GM21381 (cell line): ENCODE results near the gene LANCL1.

Experiments
- ATAC-seq: cut with Tn5 transposase; IDR thresholded peaks from one replicate; pipeline ENCODE4 v1.9.1; 2021; ENCODE audit warnings: mild to moderate bottlenecking, moderate library complexity; ENCODE audit not compliant: unreplicated experiment

Gene LANCL1

GRCh38 chr2:210476194-210477128 is at the start of gene LANCL1:
Gene LANCL1, minus strand, starts transcription at chr2:210476759. Its CDS starts 363 bp downstream, at chr2:210476396.
- ATAC-seq, result peak; percentile 100

GRCh38 chr2:210524533-210524932 is 48.0 kb upstream of the LANCL1 start:
- no peak for ATAC-seq

DNA sequence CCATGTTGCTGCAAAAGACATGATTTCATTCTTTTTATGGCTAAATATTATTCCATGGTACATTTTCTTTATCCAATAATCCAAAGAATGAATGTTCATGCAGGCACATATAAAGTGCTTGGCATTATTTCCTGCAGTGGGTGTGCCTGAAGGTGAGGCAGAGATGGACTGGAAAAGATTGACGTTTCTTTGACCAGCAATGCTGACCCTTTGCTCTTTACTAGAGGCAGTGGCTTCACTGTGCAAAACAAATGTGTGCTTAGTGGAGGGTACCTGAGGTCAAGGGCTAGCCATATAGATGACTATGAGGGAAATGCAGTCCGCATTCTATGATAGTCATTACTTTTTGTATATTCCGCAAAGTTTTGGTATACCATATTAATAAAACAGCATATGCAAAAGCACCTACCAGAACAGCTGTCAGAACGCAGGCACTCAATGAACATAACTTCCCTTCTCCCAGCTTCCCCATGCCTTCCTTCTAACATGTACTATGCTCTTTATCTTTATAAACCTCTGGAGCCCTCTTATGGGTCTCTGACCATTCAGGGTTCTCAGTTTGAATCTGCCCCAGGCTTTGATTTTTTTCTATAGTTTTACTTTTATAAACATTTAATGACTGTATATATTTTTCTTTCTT is 47.2 kb upstream of the LANCL1 start:
- ATAC-seq, result no peak

DNA sequence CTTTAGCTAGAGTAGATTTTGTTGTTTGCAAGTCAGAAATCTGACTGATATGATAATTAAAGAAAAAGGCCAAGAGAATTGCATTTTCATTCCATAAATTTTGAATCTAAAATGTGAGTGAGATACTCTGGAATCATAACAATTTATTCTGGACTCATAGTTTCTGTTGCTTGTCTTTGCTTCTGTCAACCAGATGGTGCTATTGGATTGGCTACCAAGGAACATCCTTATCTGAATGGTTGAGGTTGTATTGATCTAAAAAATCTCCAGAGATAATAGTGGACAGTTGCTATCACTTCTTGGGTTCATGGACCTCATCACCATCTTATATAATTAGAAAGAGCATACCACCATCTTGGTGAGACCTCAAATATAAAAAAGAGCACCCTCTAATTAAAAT is 45.8 kb upstream of the LANCL1 start:
- ATAC-seq, result no peak

DNA sequence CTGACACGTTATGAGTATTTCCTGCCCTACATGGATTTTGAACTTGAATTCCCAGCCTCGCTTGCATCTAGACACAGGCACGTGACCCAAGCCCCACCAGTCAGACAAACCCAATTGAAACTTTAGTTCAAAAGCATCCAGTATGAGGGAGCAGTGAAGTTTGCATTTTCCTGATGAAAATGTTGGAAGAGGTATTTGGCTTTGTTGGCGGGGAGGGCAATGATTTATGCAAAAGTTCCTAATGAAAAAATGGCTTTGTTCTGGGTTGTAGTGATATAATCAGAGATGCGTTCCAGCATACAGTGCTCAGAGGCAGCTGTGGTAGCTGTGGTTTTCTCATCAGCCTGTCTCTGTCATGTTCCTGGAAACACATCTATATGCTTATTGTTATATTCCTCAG is 43.0 kb upstream of the LANCL1 start:
- no peak for ATAC-seq

GRCh38 chr2:210517264-210517663 is 40.7 kb upstream of the LANCL1 start:
- ATAC-seq, result no peak

GRCh38 chr2:210515911-210516310 is 39.4 kb upstream of the LANCL1 start:
- ATAC-seq, result no peak

GRCh38 chr2:210503725-210504191 is 27.2 kb upstream of the LANCL1 start:
- ATAC-seq, result no peak

DNA sequence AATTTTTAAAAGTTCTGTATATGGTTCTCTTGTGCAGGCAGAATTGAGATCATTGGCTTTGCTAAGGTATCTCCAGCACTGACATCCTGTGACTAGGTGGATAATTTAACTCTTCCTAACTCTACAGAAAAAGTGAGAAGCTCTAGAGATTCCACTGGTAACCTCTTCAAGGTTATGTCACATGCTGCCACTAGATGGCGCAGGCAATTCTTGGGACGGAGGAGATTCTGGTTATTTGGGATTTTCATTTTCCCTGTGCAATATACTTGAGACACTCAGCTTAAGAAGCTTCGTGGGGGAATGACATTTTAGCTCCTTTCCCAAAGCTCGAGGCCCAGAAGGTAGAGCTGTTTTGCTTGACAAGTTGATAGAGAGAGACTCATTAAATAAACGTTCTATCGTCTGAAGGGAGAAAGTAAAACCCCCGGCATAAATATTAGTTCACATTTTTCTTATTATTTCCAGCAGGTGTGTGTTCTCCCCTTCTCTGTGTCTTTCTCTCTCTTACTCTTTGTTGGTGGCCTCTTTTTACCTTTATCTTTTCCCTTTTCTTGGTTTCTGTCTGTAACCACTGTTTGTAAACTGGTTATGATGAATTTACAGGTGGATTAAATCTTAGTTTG is 26.6 kb upstream of the LANCL1 start:
- ATAC-seq, result peak; percentile 89

DNA sequence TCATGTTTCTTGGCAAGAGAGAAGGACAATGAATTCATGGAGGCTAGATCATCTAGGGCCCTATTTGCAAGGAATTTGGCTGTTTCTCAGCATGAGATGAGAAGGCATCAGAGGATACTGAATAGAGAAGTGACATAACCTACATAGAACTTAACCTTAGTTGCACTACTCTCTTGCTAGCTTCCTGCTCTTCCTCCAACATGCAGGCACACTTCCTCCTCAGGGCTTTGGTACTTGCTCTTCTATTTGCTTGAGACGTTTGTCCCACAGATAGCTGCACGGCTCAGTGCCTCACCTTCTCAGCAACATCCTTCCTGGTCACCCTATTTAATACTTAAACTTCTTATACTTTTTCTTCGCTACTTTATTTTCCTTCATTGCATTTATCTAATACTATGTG is 20.0 kb upstream of the LANCL1 start:
- no peak for ATAC-seq

DNA sequence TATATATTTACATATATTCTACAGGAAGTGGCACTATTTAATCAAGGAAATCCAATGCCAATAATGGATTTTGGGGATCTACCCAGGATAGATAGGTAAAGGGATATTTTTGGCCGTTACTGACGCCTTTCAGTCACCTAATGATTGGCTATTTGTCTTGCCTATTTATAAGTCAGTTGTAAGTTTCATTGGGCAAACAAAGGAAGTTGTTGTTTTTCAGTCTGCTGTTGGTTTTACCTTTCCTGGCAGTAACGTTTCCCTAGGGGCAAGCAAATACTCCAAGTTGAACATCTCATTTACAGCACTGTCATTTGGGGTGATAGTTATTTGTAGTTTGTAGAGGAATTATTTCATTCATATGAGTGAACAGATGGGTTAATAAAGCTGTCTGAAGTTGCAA is 17.0 kb upstream of the LANCL1 start:
- no peak for ATAC-seq

GRCh38 chr2:210481601-210482175 is 5.1 kb upstream of the LANCL1 start:
- ATAC-seq, result no peak

DNA sequence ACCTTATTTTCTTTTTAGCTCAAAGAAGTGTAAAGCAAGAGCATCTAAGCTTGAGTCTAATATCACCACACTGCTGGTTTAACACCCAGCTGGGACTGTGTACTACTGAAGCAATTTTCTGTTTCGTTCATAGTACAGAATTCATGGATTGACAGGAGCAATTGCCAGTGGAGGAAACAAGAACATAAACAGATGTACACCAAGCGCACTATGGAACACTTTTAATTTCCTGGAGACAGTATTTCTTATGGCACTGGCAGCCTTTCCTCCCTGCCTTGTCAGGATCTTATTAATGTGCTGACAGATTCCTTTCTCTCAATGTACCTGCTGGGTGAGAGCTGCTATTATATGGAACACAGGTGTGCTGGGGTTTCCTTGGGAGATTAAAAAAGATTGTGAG is 4.2 kb upstream of the LANCL1 start:
- ATAC-seq, result no peak

GRCh38 chr2:210480079-210480478 is 3.5 kb upstream of the LANCL1 start:
- no peak for ATAC-seq

GRCh38 chr2:210478661-210479060 is 2.1 kb upstream of the LANCL1 start:
- no peak for ATAC-seq

GRCh38 chr2:210477496-210477895 is 937 bp upstream of the LANCL1 start:
- ATAC-seq, result no peak

- no peak for ATAC-seq
Measured at GRCh38 chr2:210475706-210476105, 853 bp downstream of the LANCL1 start.

DNA sequence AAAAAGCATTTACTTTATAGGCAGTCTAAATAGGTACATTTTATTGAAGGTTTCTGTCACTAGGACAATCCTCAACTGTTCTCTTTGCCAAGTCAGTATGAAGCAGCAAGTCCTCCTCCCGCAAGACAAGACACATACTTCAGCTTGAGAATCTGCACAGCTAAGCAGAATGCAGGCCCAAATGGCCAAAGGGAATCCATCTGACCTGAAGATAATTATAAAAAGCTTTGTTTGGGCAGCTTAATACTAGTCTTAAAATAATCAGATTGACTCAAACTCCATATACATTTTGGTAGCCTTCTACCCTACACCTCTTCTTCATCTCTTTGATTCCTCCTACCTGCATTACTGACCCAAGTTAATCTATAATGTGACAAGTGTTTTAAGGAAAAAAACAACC is 1.8 kb downstream of the LANCL1 start:
- no peak for ATAC-seq

- peak; percentile 43 for ATAC-seq
Measured at GRCh38 chr2:210461401-210461800, 15.2 kb downstream of the LANCL1 start.

DNA sequence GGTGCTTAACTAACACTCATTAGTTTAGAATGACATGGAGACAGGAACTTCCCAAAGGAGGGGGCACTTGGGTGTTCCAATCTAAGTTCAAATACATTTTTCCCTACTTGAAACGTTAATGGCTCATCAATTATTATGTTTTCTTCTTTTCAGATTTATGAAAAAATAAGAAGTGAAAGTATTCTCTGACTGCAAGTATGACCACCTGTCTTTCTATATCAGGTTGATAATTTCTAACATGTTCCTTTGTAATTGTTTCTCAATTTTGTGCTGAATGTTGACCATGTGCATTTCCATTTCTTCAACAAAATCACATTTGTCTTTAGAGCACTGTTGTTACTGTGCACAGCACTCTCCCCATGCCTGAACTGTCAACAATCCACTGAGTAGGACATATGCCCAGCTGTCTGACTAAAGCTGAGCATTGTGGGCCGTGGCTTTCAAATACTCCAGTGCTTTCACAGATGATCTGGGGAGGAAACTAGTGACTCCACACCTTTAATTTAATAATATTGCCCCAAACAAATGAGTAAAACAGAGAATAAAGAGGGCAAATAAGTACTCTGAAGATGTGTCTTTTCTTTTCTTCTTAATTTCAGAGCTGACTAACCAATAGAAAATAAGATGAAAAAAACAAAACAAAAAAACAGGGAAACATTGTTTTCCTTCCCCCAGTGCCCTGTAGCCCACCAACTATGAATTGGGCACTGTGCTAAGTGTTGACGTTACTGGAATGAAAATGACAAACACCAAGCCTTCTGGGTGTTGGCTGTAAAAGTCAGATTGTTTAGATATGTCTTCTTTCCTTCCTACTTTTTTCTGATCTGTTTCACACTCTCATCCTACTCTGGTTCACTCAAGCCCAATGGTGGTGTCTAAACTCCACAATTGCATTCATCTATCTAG is 16.0 kb downstream of the LANCL1 start:
- peak; percentile 63 for ATAC-seq
